Measurements from ENCODE around the gene TCAF2.
"Not testable (repeated sequence)": the region's sequence is repeated elsewhere in the genome, so short reads cannot be mapped to it uniquely, and the experiment has no call there.

TCAF2 gene

GRCh38 chr7:143620646-143621045, at the start of gene TCAF2:
TSS of gene TCAF2 (plus strand) at chr7:143620974.
- DNase-seq; in situ Hi-C loops (cut with MboI; ENCODE audit: low pct_unique_long_range_greater_than_20kb, low sequenced_read_pairs): not testable (repeated sequence)

GRCh38 chr7:143571501-143571900, 49.3 kb upstream of the TCAF2 start, which contains the start of gene CTAGE15:
TSS of gene CTAGE15 (plus strand) at chr7:143571801. CDS start at chr7:143571818, 17 bp downstream.
- DNase-seq; in situ Hi-C loops (cut with MboI; ENCODE audit: low pct_unique_long_range_greater_than_20kb, low sequenced_read_pairs): not testable (repeated sequence)

- DNase-seq; in situ Hi-C loops (cut with MboI; ENCODE audit: low pct_unique_long_range_greater_than_20kb, low sequenced_read_pairs): not testable (repeated sequence)
Observed at GRCh38 chr7:143588183-143588582, 32.6 kb upstream of the TCAF2 start.

GRCh38 chr7:143589897-143590296, 30.9 kb upstream of the TCAF2 start:
- DNase-seq; in situ Hi-C loops (cut with MboI; ENCODE audit: low pct_unique_long_range_greater_than_20kb, low sequenced_read_pairs): not testable (repeated sequence)

GRCh38 chr7:143598086-143598485, 22.7 kb upstream of the TCAF2 start:
- DNase-seq; in situ Hi-C loops (cut with MboI; ENCODE audit: low pct_unique_long_range_greater_than_20kb, low sequenced_read_pairs): not testable (repeated sequence)

- DNase-seq; in situ Hi-C loops (cut with MboI; ENCODE audit: low pct_unique_long_range_greater_than_20kb, low sequenced_read_pairs): not testable (repeated sequence)
Observed at GRCh38 chr7:143603549-143603948, 17.2 kb upstream of the TCAF2 start.

- DNase-seq; in situ Hi-C loops (cut with MboI; ENCODE audit: low pct_unique_long_range_greater_than_20kb, low sequenced_read_pairs): not testable (repeated sequence)
Observed at GRCh38 chr7:143606088-143606487, 14.7 kb upstream of the TCAF2 start.

GRCh38 chr7:143615545-143615944, 5.2 kb upstream of the TCAF2 start:
- in situ Hi-C loops (cut with MboI; ENCODE audit: low pct_unique_long_range_greater_than_20kb, low sequenced_read_pairs): not testable (repeated sequence)
- DNase-seq: peak; percentile 12

GRCh38 chr7:143617204-143617603, 3.6 kb upstream of the TCAF2 start:
- in situ Hi-C loops (cut with MboI; ENCODE audit: low pct_unique_long_range_greater_than_20kb, low sequenced_read_pairs); DNase-seq: not testable (repeated sequence)

- DNase-seq; in situ Hi-C loops (cut with MboI; ENCODE audit: low pct_unique_long_range_greater_than_20kb, low sequenced_read_pairs): not testable (repeated sequence)
Observed at GRCh38 chr7:143620058-143620457, 716 bp upstream of the TCAF2 start.

- in situ Hi-C loops (cut with MboI; ENCODE audit: low pct_unique_long_range_greater_than_20kb, low sequenced_read_pairs); DNase-seq: not testable (repeated sequence)
Observed at GRCh38 chr7:143621175-143621574, 401 bp downstream of the TCAF2 start.

GRCh38 chr7:143622130-143622529, 1.4 kb downstream of the TCAF2 start:
- in situ Hi-C loops (cut with MboI; ENCODE audit: low pct_unique_long_range_greater_than_20kb, low sequenced_read_pairs); DNase-seq: not testable (repeated sequence)

GRCh38 chr7:143630653-143631052, 9.9 kb downstream of the TCAF2 start:
- in situ Hi-C loops (cut with MboI; ENCODE audit: low pct_unique_long_range_greater_than_20kb, low sequenced_read_pairs); DNase-seq: not testable (repeated sequence)

GRCh38 chr7:143632506-143632905, 11.7 kb downstream of the TCAF2 start:
- DNase-seq; in situ Hi-C loops (cut with MboI; ENCODE audit: low pct_unique_long_range_greater_than_20kb, low sequenced_read_pairs): not testable (repeated sequence)

GRCh38 chr7:143633013-143633618, 12.3 kb downstream of the TCAF2 start:
- in situ Hi-C loops (cut with MboI; ENCODE audit: low pct_unique_long_range_greater_than_20kb, low sequenced_read_pairs); DNase-seq: not testable (repeated sequence)

- in situ Hi-C loops (cut with MboI; ENCODE audit: low pct_unique_long_range_greater_than_20kb, low sequenced_read_pairs); DNase-seq: not testable (repeated sequence)
Observed at GRCh38 chr7:143635364-143636240, 14.8 kb downstream of the TCAF2 start.

- DNase-seq; in situ Hi-C loops (cut with MboI; ENCODE audit: low pct_unique_long_range_greater_than_20kb, low sequenced_read_pairs): not testable (repeated sequence)
Observed at GRCh38 chr7:143639372-143639771, 18.6 kb downstream of the TCAF2 start.

- DNase-seq; in situ Hi-C loops (cut with MboI; ENCODE audit: low pct_unique_long_range_greater_than_20kb, low sequenced_read_pairs): not testable (repeated sequence)
Observed at GRCh38 chr7:143640528-143641189, 19.9 kb downstream of the TCAF2 start.

GRCh38 chr7:143646598-143646997, 25.8 kb downstream of the TCAF2 start:
- in situ Hi-C loops (cut with MboI; ENCODE audit: low pct_unique_long_range_greater_than_20kb, low sequenced_read_pairs); DNase-seq: not testable (repeated sequence)
